IPS-15b (cell line): ENCODE results near the gene GNG3.
A peak's percentile ranks its signal among the peaks of the same experiment; 100 is the strongest.

Experiments used
- H3K27me3 ChIP-seq: one replicate; pipeline ENCODE4 v1.6.1; 2013; ENCODE audit warnings: low read length; ENCODE audit not compliant: control insufficient read depth, insufficient read depth
- H3K36me3 ChIP-seq: one replicate; pipeline ENCODE4 v1.6.1; 2013; ENCODE audit warnings: low read length; ENCODE audit not compliant: control insufficient read depth, insufficient read depth
- H3K4me1 ChIP-seq: one replicate; pipeline ENCODE4 v1.6.1; 2013; ENCODE audit warnings: mild to moderate bottlenecking, low read length; ENCODE audit not compliant: control insufficient read depth, insufficient read depth
- H3K4me3 ChIP-seq: one replicate; pipeline ENCODE4 v1.5.1; 2013; ENCODE audit warnings: low read depth, low read length
- H3K9ac ChIP-seq: one replicate; pipeline ENCODE4 v1.6.1; 2013; ENCODE audit warnings: low read depth, mild to moderate bottlenecking, low read length
- H3K9me3 ChIP-seq: one replicate; pipeline ENCODE4 v1.6.1; 2013; ENCODE audit warnings: mild to moderate bottlenecking, low read length; ENCODE audit not compliant: control insufficient read depth, insufficient read depth

Gene GNG3

DNA sequence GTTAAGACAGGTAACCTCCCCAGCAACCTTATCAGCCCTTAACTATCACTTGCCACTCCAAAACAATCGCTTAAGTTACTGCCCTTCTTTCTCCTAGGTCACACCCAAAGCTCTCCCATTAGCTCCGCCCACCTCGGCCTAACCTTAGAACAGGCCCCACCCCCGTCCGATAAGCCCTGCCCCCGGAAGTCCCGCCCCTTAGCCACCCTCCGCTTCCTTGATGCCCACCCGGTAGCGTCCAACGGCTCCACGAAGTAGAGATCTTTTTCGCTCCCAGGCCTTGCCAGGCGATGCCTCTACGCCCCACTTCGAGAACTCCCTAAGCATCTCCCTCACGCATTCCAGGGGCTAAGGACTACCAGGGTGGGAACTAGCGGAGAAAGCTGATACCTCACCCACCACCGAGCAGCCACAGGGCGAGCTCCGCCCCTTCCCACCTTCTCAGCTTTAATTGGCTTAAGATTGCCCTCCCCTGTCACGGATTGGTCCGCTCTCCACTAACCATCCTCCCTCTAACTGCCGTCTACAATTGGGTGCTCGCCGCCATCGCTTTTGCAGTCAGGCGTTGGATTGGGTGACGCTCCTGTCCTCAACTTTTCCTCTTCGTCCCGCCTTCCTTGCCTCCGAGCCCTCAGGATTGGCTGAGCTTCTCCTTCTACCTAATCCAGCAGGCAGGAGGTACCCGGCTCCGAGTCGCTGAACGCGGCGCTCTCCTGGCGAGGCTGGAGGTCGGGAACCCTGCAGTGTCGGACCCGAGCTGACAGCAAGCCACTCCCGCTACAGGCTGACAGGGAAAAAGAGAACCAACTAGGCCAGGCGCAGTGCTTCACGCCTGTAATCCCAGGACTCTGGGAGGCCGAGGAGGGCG, 46.5 kb downstream of the GNG3 start, which contains the start of gene ZBTB3:
Gene ZBTB3, minus strand, starts transcription at position 425 of the 868 bp plus-strand sequence. CDS start 496 bp downstream, outside the sequence.
- Histone ChIP-seq H3K4me1 (peaks cover 5% of the 10 kb centered on the region), H3K4me3 (peak within 1 kb of the TSS; percentile 96), H3K27me3 (no peaks in the 10 kb centered on the region), H3K36me3 (peaks cover 22% of the 10 kb centered on the region), H3K9ac (peak within 1 kb of the TSS; percentile 74), H3K9me3 (no peaks in the 10 kb centered on the region)

DNA sequence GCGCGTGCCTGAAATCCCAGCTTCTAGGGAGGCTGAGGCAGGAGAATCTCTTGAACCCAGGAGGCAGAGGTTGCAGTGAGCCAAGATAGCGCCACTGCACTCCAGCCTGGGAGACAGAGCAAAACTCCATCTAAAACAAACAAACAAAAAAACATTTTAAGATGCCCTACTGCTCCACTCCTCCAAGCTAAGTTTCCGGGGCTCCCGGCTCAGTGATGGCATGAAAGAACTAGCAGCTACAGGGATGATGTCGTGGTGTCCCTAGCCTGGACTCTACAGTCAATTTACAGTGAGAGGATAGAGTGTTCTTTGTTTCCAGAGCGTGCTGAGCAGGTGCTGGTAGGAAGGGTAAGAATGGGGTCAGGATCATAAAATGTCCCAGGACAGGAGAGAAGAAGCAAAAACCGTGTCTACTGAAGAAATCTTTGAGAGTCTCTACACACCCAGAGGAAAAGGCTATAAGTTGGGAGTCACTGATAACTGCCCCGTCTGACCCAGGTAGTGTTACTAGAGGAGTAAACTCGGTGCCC, 47.7 kb downstream of the GNG3 start:
- no peak overlapping the region for H3K4me3 ChIP-seq
- H3K36me3 ChIP-seq = peaks cover 20% of the 10 kb centered on the region
- H3K9me3 ChIP-seq = no peaks in the 10 kb centered on the region
- no peaks in the 10 kb centered on the region for H3K27me3 ChIP-seq
- peaks cover 5% of the 10 kb centered on the region for H3K4me1 ChIP-seq
- no peak overlapping the region for H3K9ac ChIP-seq

DNA sequence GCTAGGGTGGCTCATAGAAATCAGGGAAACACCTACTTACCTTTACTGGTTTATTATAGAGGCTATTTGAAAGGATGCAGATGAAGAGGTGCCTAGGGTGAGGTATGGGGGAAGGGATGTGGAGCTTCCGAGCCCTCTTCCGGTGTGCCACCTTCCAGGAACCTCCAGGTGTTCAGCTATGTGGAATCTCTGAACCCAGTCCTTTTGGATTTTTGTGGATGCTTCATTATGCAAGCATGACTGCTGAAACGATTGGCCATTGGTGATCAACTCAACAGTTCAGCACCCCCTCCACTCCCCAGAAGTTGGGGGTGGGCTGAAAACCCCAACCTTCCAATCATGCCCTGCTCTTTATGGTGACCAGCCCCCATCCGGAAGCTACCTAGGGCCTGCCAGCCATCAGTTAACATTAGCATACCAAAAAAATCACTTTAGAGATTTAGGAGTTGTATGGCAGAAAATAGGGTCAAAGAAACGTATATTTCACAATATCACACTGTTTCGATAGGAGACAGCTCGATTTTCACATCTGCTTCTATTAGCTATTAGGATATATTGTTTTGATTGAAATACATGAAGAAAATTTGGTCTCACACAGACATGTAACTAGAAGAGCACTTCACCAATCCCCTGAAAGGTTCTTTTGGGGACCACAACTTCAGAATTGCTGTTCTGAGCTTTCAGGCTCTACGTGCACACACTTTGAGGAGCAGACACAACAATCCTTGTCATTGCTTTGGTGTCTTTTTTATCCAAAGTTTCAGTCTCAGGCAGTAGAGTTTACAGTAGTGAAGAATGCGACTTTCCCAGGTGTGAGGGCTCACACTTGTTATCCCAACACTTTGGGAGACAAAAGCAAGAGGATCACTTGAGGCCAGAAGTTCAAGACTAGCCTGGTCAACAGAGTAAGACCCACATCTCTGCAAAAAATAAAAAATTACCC, 50.6 kb downstream of the GNG3 start:
- H3K27me3 ChIP-seq = no peaks in the 10 kb centered on the region
- H3K9ac ChIP-seq = no peak overlapping the region
- H3K4me1 ChIP-seq = peaks cover 14% of the 10 kb centered on the region
- peaks cover 6% of the 10 kb centered on the region for H3K36me3 ChIP-seq
- H3K9me3 ChIP-seq = no peaks in the 10 kb centered on the region
- peak overlapping the region; percentile 43 for H3K4me3 ChIP-seq
